WTC11 (cell line): ENCODE results near the gene PTPRN2. TPM values are rescaled to one million over a fixed set of nuclear protein-coding genes. Genes with fewer than 3 reads are reported as not detected.

Source experiments
- ATAC-seq: fragments of 200-7000 bp; cut with Tn5 transposase; 2 replicates; pipeline ENCODE4 v1.10.0; 2021; ENCODE audit warnings: mild to moderate bottlenecking, moderate library complexity
- CTCF ChIA-PET: fragments of 300-600 bp; sonication (Branson Sonifier 250); formaldehyde crosslinking; loops from one replicate; lab custom pipeline; 2021; ENCODE audit warnings: antibody characterized with exemption; lab: Charles Lee
- POLR2A ChIA-PET: fragments of 350-600 bp; sonication (Branson Sonifier 250); formaldehyde crosslinking; loops from one replicate; lab custom pipeline; 2021; ENCODE audit warnings: antibody characterized with exemption; lab: Charles Lee
- DNase-seq: peaks from one replicate; pipeline ENCODE4 v3.0.0; 2021; ENCODE audit warnings: low spot score
- H3K27ac Mint-ChIP-seq: 2 replicates; pipeline ENCODE4 v1.8.0; 2021; ENCODE audit warnings: mixed read lengths
- H3K27me3 Mint-ChIP-seq: 2 replicates; pipeline ENCODE4 v1.8.0; 2021; ENCODE audit warnings: low read depth, mild to moderate bottlenecking, moderate library complexity, mixed read lengths
- H3K36me3 Mint-ChIP-seq: 2 replicates; pipeline ENCODE4 v1.8.0; 2021; ENCODE audit warnings: mixed read lengths
- H3K4me1 Mint-ChIP-seq: 2 replicates; pipeline ENCODE4 v1.8.0; 2022; ENCODE audit warnings: mixed read lengths
- H3K4me3 Mint-ChIP-seq: 2 replicates; pipeline ENCODE4 v1.8.0; 2021; ENCODE audit warnings: mild to moderate bottlenecking, moderate library complexity, mixed read lengths
- H3K9me3 Mint-ChIP-seq: 2 replicates; pipeline ENCODE4 v1.8.0; 2021; ENCODE audit warnings: mixed read lengths
- ARID4B ChIP-seq: sonication (generic); formaldehyde crosslinking; IDR thresholded peaks from 2 replicates; pipeline ENCODE4 v1.8.0; 2023; ENCODE audit warnings: missing genetic modification reagents, mild to moderate bottlenecking, borderline replicate concordance
- CTCF ChIP-seq: fragments of 200-600 bp; IDR thresholded peaks from 2 replicates; pipeline ENCODE4 v1.8.0; 2022; ENCODE audit warnings: antibody characterized with exemption
- ERG ChIP-seq: fragments of 250-450 bp; sonication (Bioruptor Pico); IDR thresholded peaks from 2 replicates; pipeline ENCODE4 v1.8.0; 2021; ENCODE audit warnings: mild to moderate bottlenecking
- GABPB1 ChIP-seq: sonication (generic); formaldehyde crosslinking; IDR thresholded peaks from 2 replicates; pipeline ENCODE4 v1.8.1; 2023; ENCODE audit warnings: mild to moderate bottlenecking, missing genetic modification reagents
- IRF1 ChIP-seq: sonication (generic); formaldehyde crosslinking; IDR thresholded peaks from 2 replicates; pipeline ENCODE4 v1.8.0; 2023; ENCODE audit warnings: missing genetic modification reagents
- JUN ChIP-seq: sonication (generic); formaldehyde crosslinking; IDR thresholded peaks from 2 replicates; pipeline ENCODE4 v1.8.0; 2023; ENCODE audit warnings: mild to moderate bottlenecking, missing genetic modification reagents
- NFE2L1 ChIP-seq: sonication (generic); formaldehyde crosslinking; IDR thresholded peaks from 2 replicates; pipeline ENCODE4 v1.8.1; 2023; ENCODE audit warnings: missing genetic modification reagents
- NR3C1 ChIP-seq: sonication (generic); formaldehyde crosslinking; conservative IDR thresholded peaks from 2 replicates; pipeline ENCODE4 v1.8.1; 2023; ENCODE audit warnings: low read depth, mild to moderate bottlenecking, missing genetic modification reagents
- PRRX2 ChIP-seq: fragments of 250-450 bp; sonication (Bioruptor Pico); IDR thresholded peaks from 2 replicates; pipeline ENCODE4 v1.8.0; 2021; ENCODE audit warnings: mild to moderate bottlenecking
- TCF7 ChIP-seq: sonication (generic); formaldehyde crosslinking; IDR thresholded peaks from 2 replicates; pipeline ENCODE4 v1.8.0; 2022; ENCODE audit warnings: mild to moderate bottlenecking, low read depth, missing genetic modification reagents, moderate library complexity
- TEAD1 ChIP-seq: sonication (generic); formaldehyde crosslinking; IDR thresholded peaks from 2 replicates; pipeline ENCODE4 v1.8.0; 2022; ENCODE audit warnings: mild to moderate bottlenecking, missing genetic modification reagents
- ZNF416 ChIP-seq: fragments of 250-450 bp; sonication (Bioruptor Pico); IDR thresholded peaks from 2 replicates; pipeline ENCODE4 v1.9.0; 2021; ENCODE audit warnings: mild to moderate bottlenecking, inconsistent platforms
- ZNF423 ChIP-seq: fragments of 250-450 bp; sonication (Bioruptor Pico); IDR thresholded peaks from 2 replicates; pipeline ENCODE4 v2.1.2; 2022; ENCODE audit warnings: mild to moderate bottlenecking, moderate library complexity
- ZNF425 ChIP-seq: fragments of 250-450 bp; sonication (Bioruptor Pico); conservative IDR thresholded peaks from 2 replicates; pipeline ENCODE4 v1.9.0; 2021; ENCODE audit warnings: mild to moderate bottlenecking
- ZNF512 ChIP-seq: sonication (generic); formaldehyde crosslinking; IDR thresholded peaks from 2 replicates; pipeline ENCODE4 v1.8.1; 2022; ENCODE audit warnings: missing genetic modification reagents, borderline replicate concordance
- ZSCAN18 ChIP-seq: fragments of 250-450 bp; sonication (Bioruptor Pico); IDR thresholded peaks from 2 replicates; pipeline ENCODE4 v2.1.2; 2022; ENCODE audit warnings: mild to moderate bottlenecking, moderate library complexity
- total RNA-seq: library from RNA; stranded (reverse); gene quantifications from 3 replicates; pipeline ENCODE4 v1.2.3, GENCODE V29; 2021

The PTPRN2 gene
- total RNA-seq, 1 experiment from 2014 or later = 4.7 TPM

- TF ChIP-seq NFE2L1 (CRISPR knock-in tag) (no peak), NR3C1 (CRISPR knock-in tag) (no peak)
Observed at GRCh38 chr7:157604661-157605381, 982.8 kb downstream of the PTPRN2 start (continued).

- peaks cover 10% of the 10 kb centered on the region for H3K36me3 Mint-ChIP-seq
- TF ChIP-seq PRRX2 (CRISPR knock-in tag) (no peak), ZNF425 (CRISPR knock-in tag) (no peak), TEAD1 (CRISPR knock-in tag) (no peak), ARID4B (CRISPR knock-in tag) (no peak), GABPB1 (no peak), ZSCAN18 (CRISPR knock-in tag) (no peak), JUN (CRISPR knock-in tag) (no peak), CTCF (no peak), ERG (no peak), ZNF416 (CRISPR knock-in tag) (no peak), TCF7 (CRISPR knock-in tag) (no peak), ZNF512 (CRISPR knock-in tag) (no peak), ZNF423 (CRISPR knock-in tag) (no peak), NR3C1 (CRISPR knock-in tag) (no peak), IRF1 (CRISPR knock-in tag) (no peak)
- TF ChIP-seq, all 79 proteins: peak for 0
- H3K27ac Mint-ChIP-seq = no peak overlapping the region
- POLR2A ChIA-PET = no interaction called here
- DNase-seq (peak; percentile 5), ATAC-seq (no peak)
- H3K4me3 Mint-ChIP-seq = no peak overlapping the region
- peaks cover 94% of the 10 kb centered on the region for H3K27me3 Mint-ChIP-seq
- H3K9me3 Mint-ChIP-seq = peaks cover 14% of the 10 kb centered on the region
- no peaks in the 10 kb centered on the region for H3K4me1 Mint-ChIP-seq
- CTCF ChIA-PET = no interaction called here
Observed at GRCh38 chr7:157603716-157604115, 983.9 kb downstream of the PTPRN2 start.
